GM19455 (cell line): ENCODE results near the gene C17orf113.

Experiments used
- ATAC-seq: cut with Tn5 transposase; IDR thresholded peaks from one replicate; pipeline ENCODE4 v1.9.1; 2021; ENCODE audit not compliant: unreplicated experiment

The C17orf113 gene

GRCh38 chr17:42050393-42051012 is at the start of gene C17orf113:
C17orf113 (minus strand) TSS chr17:42050601; CDS start chr17:42043376, 7,225 bp downstream.
- no peak for ATAC-seq

- ATAC-seq, result no peak
These were observed 48.5 kb upstream of the C17orf113 start for GRCh38 chr17:42098730-42099399.

GRCh38 chr17:42097691-42098631 is 47.6 kb upstream of the C17orf113 start, which contains the start of gene ZNF385C:
ZNF385C (minus strand) TSS chr17:42098473; CDS start chr17:42063056, 35,417 bp downstream.
- ATAC-seq, result no peak

DNA sequence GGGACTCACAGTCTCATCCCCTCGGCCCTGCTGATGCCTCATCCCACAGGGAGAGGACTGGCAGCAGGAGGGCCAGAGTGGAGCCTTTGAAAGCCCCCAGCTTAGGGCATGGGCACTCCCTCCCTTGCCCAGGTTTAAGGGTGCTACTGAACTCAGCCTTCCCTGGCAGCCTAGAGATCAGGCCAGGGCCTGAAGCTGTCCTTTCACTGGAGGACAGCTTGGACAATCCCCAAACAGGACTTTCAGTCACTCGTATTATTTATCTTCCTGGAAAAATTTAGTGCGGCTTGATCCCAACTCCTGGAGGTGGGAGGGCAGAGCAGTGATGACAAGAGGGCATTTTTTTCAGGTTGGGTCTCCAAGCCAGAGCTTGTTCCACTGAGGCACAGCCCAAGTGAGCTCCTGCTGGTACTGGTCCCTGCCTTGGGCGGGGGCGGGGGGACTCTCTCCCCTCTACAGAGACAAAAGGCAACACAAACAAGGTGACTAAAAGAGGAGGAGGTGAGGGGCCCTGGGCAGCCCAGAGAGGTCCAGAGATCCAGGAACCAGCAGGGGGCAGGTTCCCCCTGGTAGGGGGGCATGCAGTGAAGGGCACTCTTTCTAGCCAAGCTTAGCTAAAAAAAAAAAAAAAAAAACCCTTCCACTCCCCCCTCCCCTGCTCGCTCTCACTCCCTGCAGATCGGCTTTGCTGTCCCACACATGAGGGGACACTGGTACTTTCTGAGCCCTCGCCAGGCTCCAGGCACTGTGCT is 46.1 kb upstream of the C17orf113 start:
- no peak for ATAC-seq

DNA sequence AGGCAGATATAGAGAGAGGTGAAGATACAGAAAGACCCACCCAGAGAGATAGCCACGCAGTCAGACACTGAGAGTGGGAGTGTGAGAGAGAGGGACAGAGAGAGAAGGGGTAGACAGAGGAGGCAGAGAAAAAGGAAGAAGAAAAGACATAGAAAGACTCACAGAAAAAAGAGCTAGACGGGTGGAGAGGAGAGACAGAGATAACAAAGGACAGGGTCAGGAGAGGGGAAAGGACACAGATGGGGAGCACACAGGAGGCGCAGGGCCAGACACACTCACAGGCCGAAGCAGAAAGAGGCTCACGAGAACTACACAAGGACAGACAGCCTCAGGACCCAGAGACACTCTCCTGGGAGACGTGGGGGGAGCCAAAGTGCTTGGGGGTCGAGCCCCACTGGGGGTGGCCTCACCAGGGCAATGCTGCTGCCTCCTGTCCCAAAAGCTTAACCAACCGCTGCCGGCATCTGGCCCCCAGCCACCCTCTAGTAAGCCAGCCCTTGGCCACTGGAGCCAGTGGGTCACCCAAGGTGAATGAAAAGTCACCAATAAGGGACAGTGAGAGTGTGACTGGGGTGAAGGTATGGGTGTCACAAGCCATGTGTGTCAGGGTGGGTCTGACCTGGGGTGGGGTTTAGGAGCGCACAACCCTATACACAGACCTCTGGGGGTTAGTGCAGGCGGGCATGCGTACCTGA is 44.1 kb upstream of the C17orf113 start:
- ATAC-seq, result no peak

GRCh38 chr17:42092939-42093338 is 42.5 kb upstream of the C17orf113 start:
- no peak for ATAC-seq

- ATAC-seq, result no peak
These were observed 40.8 kb upstream of the C17orf113 start for GRCh38 chr17:42090964-42091790.

GRCh38 chr17:42088736-42089135 is 38.3 kb upstream of the C17orf113 start:
- no peak for ATAC-seq

GRCh38 chr17:42087736-42088705 is 37.6 kb upstream of the C17orf113 start:
- no peak for ATAC-seq

- ATAC-seq, result no peak
These were observed 36.8 kb upstream of the C17orf113 start for GRCh38 chr17:42087042-42087701.

GRCh38 chr17:42081516-42082129 is 31.2 kb upstream of the C17orf113 start:
- no peak for ATAC-seq

- ATAC-seq, result no peak
These were observed 29.1 kb upstream of the C17orf113 start for GRCh38 chr17:42079541-42079940.

GRCh38 chr17:42078396-42079043 is 28.1 kb upstream of the C17orf113 start:
- ATAC-seq, result no peak

- ATAC-seq, result no peak
These were observed 27.4 kb upstream of the C17orf113 start for GRCh38 chr17:42077755-42078154.

- ATAC-seq, result no peak
These were observed 26.6 kb upstream of the C17orf113 start for GRCh38 chr17:42076797-42077559.

GRCh38 chr17:42075789-42076188 is 25.4 kb upstream of the C17orf113 start:
- ATAC-seq, result no peak
